Measurements from ENCODE around the gene MLLT3. TPM values are rescaled to one million over a fixed set of nuclear protein-coding genes. Genes with fewer than 3 reads are reported as not detected.

The MLLT3 gene
- total RNA-seq (2021), result 21.6 and 21.7 TPM in 2 replicates
- Bru-seq, nascent RNA, result percentile 73 among the genes with signal in this experiment
- BruChase-seq, experiment 1, labeled RNA remaining after a 2-hour chase, result percentile 66 among the genes with signal in this experiment
- BruChase-seq, experiment 2, labeled RNA remaining after a 6-hour chase, result percentile 53 among the genes with signal in this experiment
- long read RNA-seq, full-length matches to known transcripts, result 10 of 16 reads
- long read RNA-seq, partial matches to known transcripts, result 0 of 16 reads
- long read RNA-seq, other reads (novel, unspliced or antisense), result 6 of 16 reads

DNA sequence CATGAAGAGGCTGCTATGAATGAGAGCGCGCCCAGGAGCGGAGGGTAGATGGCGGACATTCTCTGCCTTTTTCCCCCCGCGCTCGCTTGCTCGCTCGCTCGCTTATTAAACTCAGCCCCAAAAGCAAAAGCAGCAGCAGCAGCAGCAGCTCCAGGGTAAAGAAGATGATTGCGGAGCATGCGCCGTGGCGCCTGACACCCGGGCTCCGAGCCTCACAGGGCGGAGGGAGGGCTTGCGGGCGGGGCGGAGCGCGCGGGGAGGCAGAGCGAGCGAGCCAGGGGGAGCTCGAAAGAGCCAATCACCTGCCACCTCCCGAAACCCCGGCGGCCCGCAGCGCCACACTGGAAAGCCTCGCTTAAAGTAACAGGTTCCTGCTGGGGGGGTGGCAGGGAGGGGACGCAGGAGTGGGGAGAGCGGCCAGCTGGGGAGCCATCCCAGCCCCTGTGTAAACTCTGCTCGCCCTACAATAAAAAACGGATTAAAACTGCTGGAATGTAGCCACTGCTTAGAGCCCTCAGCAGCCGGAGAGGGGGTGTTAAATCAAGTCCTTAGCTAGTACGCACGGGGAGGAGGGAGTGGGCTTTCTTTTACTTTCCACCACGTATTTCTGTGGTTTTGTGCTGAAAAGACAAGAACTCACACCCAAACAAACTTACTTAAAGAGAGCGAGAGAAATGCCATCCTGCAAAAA, at the start of gene MLLT3:
MLLT3 (minus strand) TSS at position 170 of the 691 bp plus-strand sequence.
- no peak for TF ChIP-seq EZH2 (IDR thresholded peaks at IDR 0.05; ENCODE audit: low read depth)
- TF ChIP-seq, protein P1, sequence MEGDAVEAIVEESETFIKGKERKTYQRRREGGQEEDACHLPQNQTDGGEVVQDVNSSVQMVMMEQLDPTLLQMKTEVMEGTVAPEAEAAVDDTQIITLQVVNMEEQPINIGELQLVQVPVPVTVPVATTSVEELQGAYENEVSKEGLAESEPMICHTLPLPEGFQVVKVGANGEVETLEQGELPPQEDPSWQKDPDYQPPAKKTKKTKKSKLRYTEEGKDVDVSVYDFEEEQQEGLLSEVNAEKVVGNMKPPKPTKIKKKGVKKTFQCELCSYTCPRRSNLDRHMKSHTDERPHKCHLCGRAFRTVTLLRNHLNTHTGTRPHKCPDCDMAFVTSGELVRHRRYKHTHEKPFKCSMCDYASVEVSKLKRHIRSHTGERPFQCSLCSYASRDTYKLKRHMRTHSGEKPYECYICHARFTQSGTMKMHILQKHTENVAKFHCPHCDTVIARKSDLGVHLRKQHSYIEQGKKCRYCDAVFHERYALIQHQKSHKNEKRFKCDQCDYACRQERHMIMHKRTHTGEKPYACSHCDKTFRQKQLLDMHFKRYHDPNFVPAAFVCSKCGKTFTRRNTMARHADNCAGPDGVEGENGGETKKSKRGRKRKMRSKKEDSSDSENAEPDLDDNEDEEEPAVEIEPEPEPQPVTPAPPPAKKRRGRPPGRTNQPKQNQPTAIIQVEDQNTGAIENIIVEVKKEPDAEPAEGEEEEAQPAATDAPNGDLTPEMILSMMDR (conservative IDR thresholded peaks at IDR 0.05), result no peak
- H3K9me3 ChIP-seq (ENCODE audit: insufficient read depth, low read depth), result no peaks in the 10 kb centered on the region
- H3K79me2 ChIP-seq (ENCODE audit: low read depth), result 0 out of 2 replicates have a peak, but pooled peaks cover 6% of the 10 kb centered on the region
- intact Hi-C loops (cut with micrococcal nuclease; ENCODE audit: unreplicated experiment), result loop anchor here (1.0 to 10.0 kb wide), 5 partner anchors 62 to 266 kb away; partner anchors contain the start of gene FOCAD
- H3K27ac ChIP-seq, result peak within 1 kb of the TSS; percentile 63
- H3K4me2 ChIP-seq, result peak within 1 kb of the TSS; percentile 93
- BruUV-seq (replicated peaks), result no TSS peak
- H3K4me3 ChIP-seq, result peak within 1 kb of the TSS; percentile 96
- peaks cover 23% of the 10 kb centered on the region for H3K4me1 ChIP-seq (replicated peaks; ENCODE audit: insufficient read depth)
- POLR2A ChIA-PET (ENCODE audit: unreplicated experiment), result interaction anchor here (0.6 to 1.2 kb wide), 6 partner anchors 62 to 979 kb away, joined by 4 to 17 read pairs (median 8); partner anchors contain the start of gene FOCAD
- peak; percentile 77 to 89 for DNase-seq
- H4K20me1 ChIP-seq (ENCODE audit: insufficient read depth), result no peaks in the 10 kb centered on the region
- H3F3A ChIP-seq (ENCODE audit: insufficient read depth, low read depth), result peaks cover 9% of the 10 kb centered on the region; the same call in 1 of the 2 replicates
- peak within 1 kb of the TSS; percentile 90 for H2AFZ ChIP-seq
- H3K27me3 ChIP-seq (ENCODE audit: insufficient read depth, low read depth), result peaks cover 8% of the 10 kb centered on the region; the same call in 1 of the 2 replicates
- no peaks in the 10 kb centered on the region for H3K9me2 ChIP-seq (ENCODE audit: insufficient read depth)
- CTCF ChIA-PET, result interaction anchor here (0.6 to 1.3 kb wide), 3 partner anchors 68 to 321 kb away, joined by 4 to 5 read pairs (median 5); no protein-coding TSS in a partner anchor
- H3K36me3 ChIP-seq (ENCODE audit: low read depth), result no peaks in the 10 kb centered on the region

DNA sequence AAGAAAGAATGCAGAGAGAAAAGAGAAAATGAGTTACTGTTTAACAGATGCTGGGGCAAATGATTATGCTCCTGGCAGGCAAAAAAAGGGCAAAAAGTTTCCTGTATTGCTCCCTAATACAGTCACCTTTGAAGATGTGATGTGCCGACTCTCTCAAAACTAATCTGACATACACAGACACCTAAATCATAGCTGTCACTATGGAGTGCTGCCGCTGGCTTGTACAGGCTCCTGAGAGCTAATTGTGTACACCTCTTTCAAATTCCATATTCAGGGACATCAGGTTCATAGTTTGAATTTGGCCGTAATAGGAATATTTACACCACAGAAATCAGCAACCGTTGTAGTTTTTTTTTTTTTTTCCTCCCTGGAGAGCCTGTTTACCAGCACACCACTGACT, 49.3 kb upstream of the MLLT3 start:
- POLR2A ChIA-PET (ENCODE audit: unreplicated experiment), result no interaction called here

DNA sequence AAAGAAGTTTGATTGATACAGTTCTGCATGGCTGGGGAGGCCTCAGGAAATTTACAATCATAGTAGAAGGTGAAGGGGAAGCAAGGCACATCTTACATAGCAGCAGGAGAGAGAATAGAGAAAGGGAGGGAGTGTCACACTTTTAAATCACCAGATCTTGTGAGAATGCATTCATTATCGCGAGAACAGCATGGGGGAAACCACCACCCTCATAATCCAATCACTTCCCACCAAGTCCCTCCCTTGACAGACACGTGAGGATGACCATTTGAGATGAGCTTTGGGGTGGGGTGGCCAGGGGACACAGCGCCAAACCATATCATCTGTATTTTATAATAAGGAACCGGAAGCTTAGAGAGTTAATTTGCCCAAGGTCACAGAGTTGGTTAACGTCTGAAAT, 48.1 kb upstream of the MLLT3 start:
- intact Hi-C loops (cut with micrococcal nuclease; ENCODE audit: unreplicated experiment), result no loop called here
- no peak overlapping the region for H2AFZ ChIP-seq
- no peaks in the 10 kb centered on the region for H3K9me3 ChIP-seq (ENCODE audit: insufficient read depth, low read depth)
- no peaks in the 10 kb centered on the region for H3K27me3 ChIP-seq (ENCODE audit: insufficient read depth, low read depth)
- H3K36me3 ChIP-seq (ENCODE audit: low read depth), result no peaks in the 10 kb centered on the region
- H3K9me2 ChIP-seq (ENCODE audit: insufficient read depth), result no peaks in the 10 kb centered on the region
- ChIA-PET POLR2A (ENCODE audit: unreplicated experiment) (no interaction called here), CTCF (no interaction called here)
- H3F3A ChIP-seq (ENCODE audit: insufficient read depth, low read depth), result no peaks in the 10 kb centered on the region
- H3K4me1 ChIP-seq (replicated peaks; ENCODE audit: insufficient read depth), result no peaks in the 10 kb centered on the region
- H3K79me2 ChIP-seq (ENCODE audit: low read depth), result no peaks in the 10 kb centered on the region
- H3K4me3 ChIP-seq, result no peak overlapping the region
- no TSS peak for BruUV-seq (replicated peaks)
- no peak for DNase-seq
- TF ChIP-seq, protein P1 (conservative IDR thresholded peaks at IDR 0.05), result no peak
- TF ChIP-seq EZH2 (IDR thresholded peaks at IDR 0.05; ENCODE audit: low read depth), result no peak
- no peak overlapping the region for H3K27ac ChIP-seq
- H4K20me1 ChIP-seq (ENCODE audit: insufficient read depth), result no peaks in the 10 kb centered on the region
- no peak overlapping the region for H3K4me2 ChIP-seq

More for the DNA sequence above, 49.3 kb upstream of the MLLT3 start:
- CTCF ChIA-PET, result interaction anchor here (0.6 kb wide), 1 partner anchor 164 kb away, joined by 4 read pairs; no protein-coding TSS in a partner anchor
- intact Hi-C loops (cut with micrococcal nuclease; ENCODE audit: unreplicated experiment), result no loop called here
- no TSS peak for BruUV-seq (replicated peaks)
- Histone ChIP-seq H3K9me3 (ENCODE audit: insufficient read depth, low read depth) (no peaks in the 10 kb centered on the region), H3K9me2 (ENCODE audit: insufficient read depth) (no peaks in the 10 kb centered on the region), H3K4me2 (no peak overlapping the region), H4K20me1 (ENCODE audit: insufficient read depth) (no peaks in the 10 kb centered on the region), H3K79me2 (ENCODE audit: low read depth) (no peaks in the 10 kb centered on the region), H3F3A (ENCODE audit: insufficient read depth, low read depth) (no peaks in the 10 kb centered on the region), H3K4me1 (replicated peaks; ENCODE audit: insufficient read depth) (no peaks in the 10 kb centered on the region), H2AFZ (no peak overlapping the region), H3K36me3 (ENCODE audit: low read depth) (no peaks in the 10 kb centered on the region), H3K27me3 (ENCODE audit: insufficient read depth, low read depth) (no peaks in the 10 kb centered on the region), H3K27ac (no peak overlapping the region), H3K4me3 (no peak overlapping the region)
- TF ChIP-seq, protein P1 (conservative IDR thresholded peaks at IDR 0.05), result no peak
- no peak for TF ChIP-seq EZH2 (IDR thresholded peaks at IDR 0.05; ENCODE audit: low read depth)
- DNase-seq, result no peak
